B cell (primary cell): Measurements from ENCODE around the gene ATAD3B. TPM values are rescaled to one million over a fixed set of nuclear protein-coding genes. Genes with fewer than 3 reads are reported as not detected.
"Not testable (repeated sequence)": the region's sequence is repeated elsewhere in the genome, so short reads cannot be mapped to it uniquely, and the experiment has no call there.

Experiments used
- ATAC-seq: fragments of 200-7000 bp; cut with Tn5 transposase; one replicate; pipeline ENCODE4 v1.10.0; 2021; ENCODE audit warnings: low read depth, mild to moderate bottlenecking, moderate number of reproducible peaks, moderate library complexity
- CTCF ChIA-PET: fragments of 350-600 bp; sonication (Branson Sonifier 250); formaldehyde crosslinking; loops from one replicate; lab custom pipeline; 2021; ENCODE audit warnings: antibody characterized with exemption, inconsistent platforms; lab: Charles Lee
- POLR2A ChIA-PET: fragments of 350-600 bp; sonication (Branson Sonifier 250); formaldehyde crosslinking; loops from one replicate; lab custom pipeline; 2021; ENCODE audit warnings: antibody characterized with exemption; lab: Charles Lee
- DNase-seq: peaks from one replicate; pipeline ENCODE4 v3.0.0; 2013
- H2AFZ ChIP-seq: 2 replicates; pipeline ENCODE4 v1.6.1; 2012; ENCODE audit warnings: mild to moderate bottlenecking, low read depth, low read length; ENCODE audit not compliant: insufficient read depth, poor library complexity, severe bottlenecking
- H3K27ac ChIP-seq, 2 donors: 1 replicate in 1 of 2; 2 replicates in 1 of 2; pipeline ENCODE4 v1.5.1; 2012 to 2013; ENCODE audit warnings: low read length in 2 of 2, mild to moderate bottlenecking in 2 of 2, moderate library complexity in 1 of 2
- H3K27me3 ChIP-seq, 4 experiments: fragments of 200-600 bp in 1 of 4; sonication (generic) in 1 of 4; replicated peaks in 1 of 4; 1 replicate in 2 of 4; 2 replicates in 2 of 4; pipeline versions ENCODE4 v1.6.1 to v1.7.0; 2013 to 2016; ENCODE audit warnings: low read length in 3 of 4, mild to moderate bottlenecking in 2 of 4, mixed read lengths in 1 of 4, moderate library complexity in 1 of 4; ENCODE audit not compliant: insufficient read depth in 4 of 4, control insufficient read depth in 3 of 4; ENCODE audit errors: control extremely low read depth in 1 of 4
- H3K36me3 ChIP-seq, 2 experiments: replicated peaks in 1 of 2; 1 replicate in 1 of 2; 2 replicates in 1 of 2; pipeline versions ENCODE4 v1.6.1 to v1.7.1; 2013; ENCODE audit warnings: low read length in 1 of 2; ENCODE audit not compliant: insufficient read depth in 2 of 2, control insufficient read depth in 1 of 2; ENCODE audit errors: control extremely low read depth in 1 of 2, extremely low read depth in 1 of 2
- H3K4me1 ChIP-seq, 2 donors: fragments of 200-600 bp in 1 of 2; sonication (generic) in 1 of 2; 1 replicate in 1 of 2; 2 replicates in 1 of 2; pipeline versions ENCODE4 v1.5.1 to v1.6.1; 2013 to 2017; ENCODE audit warnings: low read length in 2 of 2; ENCODE audit not compliant: control insufficient read depth in 2 of 2, insufficient read depth in 2 of 2
- H3K4me2 ChIP-seq: replicated peaks from 2 replicates; pipeline ENCODE3; 2012; ENCODE audit warnings: mild to moderate bottlenecking, low read depth, low read length; ENCODE audit not compliant: poor library complexity, severe bottlenecking
- H3K4me3 ChIP-seq, 5 experiments: fragments of 200-600 bp in 1 of 5; sonication (generic) in 1 of 5; 1 replicate in 3 of 5; 2 replicates in 2 of 5; pipeline versions ENCODE4 v1.5.1 to v1.7.0; 2011 to 2016; ENCODE audit warnings: low read length in 4 of 5, mild to moderate bottlenecking in 4 of 5, low read depth in 2 of 5, control low read depth in 1 of 5, moderate library complexity in 1 of 5; ENCODE audit not compliant: insufficient read depth in 1 of 5; ENCODE audit errors: control extremely low read depth in 1 of 5, extremely low read depth in 1 of 5
- H3K79me2 ChIP-seq: fragments of 200-600 bp; sonication (generic); one replicate; pipeline ENCODE4 v1.6.0; 2016; ENCODE audit warnings: low read length; ENCODE audit not compliant: control insufficient read depth, insufficient read depth
- H3K9ac ChIP-seq: fragments of 200-600 bp; sonication (generic); 2 replicates; pipeline ENCODE4 v1.6.1; 2017; ENCODE audit warnings: mild to moderate bottlenecking, low read length, moderate library complexity
- H3K9me3 ChIP-seq, 3 donors: one replicate each; pipeline versions ENCODE4 v1.6.1 to v1.7.1; 2013; ENCODE audit warnings: low read length in 2 of 3; ENCODE audit not compliant: control insufficient read depth in 2 of 3, insufficient read depth in 1 of 3; ENCODE audit errors: control extremely low read depth in 1 of 3
- H4K20me1 ChIP-seq: 2 replicates; pipeline ENCODE4 v1.6.0; 2012; ENCODE audit warnings: mild to moderate bottlenecking, low read length; ENCODE audit not compliant: insufficient read depth, control insufficient read depth, poor library complexity, severe bottlenecking
- H3K27ac Mint-ChIP-seq: one replicate; pipeline ENCODE4 v1.8.0; 2021; ENCODE audit warnings: mixed read lengths
- H3K27me3 Mint-ChIP-seq: one replicate; pipeline ENCODE4 v1.8.0; 2021; ENCODE audit warnings: mixed read lengths
- H3K4me1 Mint-ChIP-seq: one replicate; pipeline ENCODE4 v1.8.0; 2021; ENCODE audit warnings: mixed read lengths
- H3K4me3 Mint-ChIP-seq: one replicate; pipeline ENCODE4 v1.8.0; 2021; ENCODE audit warnings: mixed read lengths
- H3K9me3 Mint-ChIP-seq: one replicate; pipeline ENCODE4 v1.8.0; 2022; ENCODE audit warnings: mixed read lengths; ENCODE audit not compliant: insufficient read depth
- WGBS: methylation state at CpG from one replicate; pipeline ENCODE4 v1.1.5; 2013; ENCODE audit warnings: missing lambda C conversion rate; ENCODE audit not compliant: insufficient coverage; 5-methylcytosine and 5-hydroxymethylcytosine counted together
- intact Hi-C: fragments of 100-400 bp; cut with micrococcal nuclease; formaldehyde crosslinking; loops from one replicate; pipeline ENCODE4 v1.10.0; 2022
- polyA plus RNA-seq: library from polyadenylated mRNA; depleted of rRNA; stranded (reverse); fragments of >200 nt; gene quantifications from 2 replicates; pipeline ENCODE4 v1.2.3, GENCODE V29; 2012
- total RNA-seq, 2 donors: library from RNA; stranded (reverse); fragments of 120-200 nt in 1 of 2; gene quantifications; 1 replicate in 1 of 2; 2 replicates in 1 of 2; pipeline versions ENCODE4 v1.2.3 to v1.2.4, GENCODE V29; 2013 to 2022

Gene ATAD3B
- total and polyA plus RNA-seq, 2 donors (not counting 1 experiment from before 2014, with no cell fraction given) = 50.9 to 51.5 TPM

- DNase-seq, H3K27me3 Mint-ChIP-seq, H3K9me3 Mint-ChIP-seq, H3K9ac ChIP-seq, H2AFZ ChIP-seq, H3K36me3 ChIP-seq, H3K4me2 ChIP-seq, H3K27ac Mint-ChIP-seq, H3K27me3 ChIP-seq, H4K20me1 ChIP-seq, H3K4me3 ChIP-seq, H3K27ac ChIP-seq, H3K9me3 ChIP-seq, CTCF ChIA-PET, POLR2A ChIA-PET, intact Hi-C loops, ATAC-seq, H3K4me3 Mint-ChIP-seq: not testable (repeated sequence)
- H3K4me1 ChIP-seq = peaks cover 6 to 10% of the 10 kb centered on the region in 2 donors
- peaks cover 12% of the 10 kb centered on the region for H3K79me2 ChIP-seq
- peaks cover 13% of the 10 kb centered on the region for H3K4me1 Mint-ChIP-seq
- 58% methylated on average over 9 of the region's 16 CpGs for WGBS
These were observed 42.8 kb downstream of the ATAD3B start for GRCh38 chr1:1514376-1514775.

GRCh38 chr1:1516923-1517322 lies 45.4 kb downstream of the ATAD3B start:
- H3K27me3 Mint-ChIP-seq, H3K4me2 ChIP-seq, H2AFZ ChIP-seq, H3K4me1 ChIP-seq, H4K20me1 ChIP-seq, ATAC-seq, H3K27ac ChIP-seq, intact Hi-C loops, H3K4me3 ChIP-seq, H3K9ac ChIP-seq, H3K36me3 ChIP-seq, H3K4me3 Mint-ChIP-seq, DNase-seq, H3K9me3 Mint-ChIP-seq, POLR2A ChIA-PET, H3K27ac Mint-ChIP-seq, H3K27me3 ChIP-seq, H3K9me3 ChIP-seq, CTCF ChIA-PET, H3K4me1 Mint-ChIP-seq: not testable (repeated sequence)
- 100% methylated on average over 10 of the region's 14 CpGs for WGBS
- peaks cover 12% of the 10 kb centered on the region for H3K79me2 ChIP-seq
